A673 (cell line): ENCODE data around the gene RGS6. TPM values are rescaled to one million over a fixed set of nuclear protein-coding genes. Genes with fewer than 3 reads are reported as not detected.

Source experiments
- BruUV-seq: library from RNA; stranded (reverse); fragments of 400-500 nt; replicated peaks from 2 replicates; lab custom pipeline; 2021; lab: Mats Ljungman, UMichigan
- CTCF ChIA-PET: fragments of 300-600 bp; sonication (Branson Sonifier 250); formaldehyde crosslinking; loops from one replicate; lab custom pipeline; 2022; ENCODE audit warnings: antibody characterized with exemption; lab: Charles Lee
- POLR2A ChIA-PET: fragments of 300-600 bp; sonication (Branson Sonifier 250); formaldehyde crosslinking; loops from one replicate; lab custom pipeline; 2022; ENCODE audit warnings: antibody characterized with exemption; ENCODE audit not compliant: low non-redundant PET; lab: Charles Lee
- DNase-seq: peaks from one replicate; pipeline ENCODE4 v3.0.0-alpha.2; 2015; ENCODE audit warnings: low spot score
- H3K27ac ChIP-seq: fragments of 200-600 bp; sonication (generic); 2 replicates; pipeline ENCODE4 v1.5.1; 2016; ENCODE audit warnings: mixed run types, low read depth, mild to moderate bottlenecking, mixed read lengths, antibody characterized with exemption, low read length; ENCODE audit not compliant: poor library complexity, severe bottlenecking
- H3K27me3 ChIP-seq: fragments of 200-600 bp; sonication (generic); replicated peaks from 2 replicates; pipeline ENCODE4 v1.6.1; 2017; ENCODE audit warnings: mixed run types, low read depth, mild to moderate bottlenecking, mixed read lengths, antibody characterized with exemption, low read length; ENCODE audit not compliant: insufficient read depth, poor library complexity
- H3K36me3 ChIP-seq: fragments of 200-600 bp; sonication (generic); 2 replicates; pipeline ENCODE4 v1.6.1; 2016; ENCODE audit warnings: mixed run types, mild to moderate bottlenecking, mixed read lengths, antibody characterized with exemption, low read length; ENCODE audit not compliant: insufficient read depth, poor library complexity, severe bottlenecking
- H3K4me1 ChIP-seq: fragments of 200-600 bp; sonication (generic); 2 replicates; pipeline ENCODE4 v1.6.1; 2017; ENCODE audit warnings: mixed run types, mild to moderate bottlenecking, mixed read lengths, antibody characterized with exemption, low read length; ENCODE audit not compliant: insufficient read depth, poor library complexity, severe bottlenecking
- H3K4me3 ChIP-seq: fragments of 200-600 bp; sonication (generic); 2 replicates; pipeline ENCODE4 v1.5.1; 2016; ENCODE audit warnings: low read depth, mixed run types, mild to moderate bottlenecking, mixed read lengths, low read length; ENCODE audit not compliant: poor library complexity, severe bottlenecking
- H3K9me3 ChIP-seq: fragments of 200-600 bp; sonication (generic); 2 replicates; pipeline ENCODE4 v1.6.1; 2016; ENCODE audit warnings: mixed run types, low read depth, mild to moderate bottlenecking, mixed read lengths, antibody characterized with exemption, low read length; ENCODE audit not compliant: poor library complexity, severe bottlenecking
- EZH2 ChIP-seq: fragments of 200-600 bp; sonication (generic); IDR thresholded peaks from 2 replicates; pipeline ENCODE4 v1.6.1; 2017; ENCODE audit warnings: borderline replicate concordance, low read depth, mild to moderate bottlenecking, mixed read lengths, antibody characterized with exemption, low read length; ENCODE audit not compliant: poor library complexity, severe bottlenecking
- intact Hi-C: fragments of 100-400 bp; cut with micrococcal nuclease; formaldehyde crosslinking; loops from one replicate; pipeline ENCODE4 v1.10.0; 2022; ENCODE audit not compliant: unreplicated experiment
- total RNA-seq: library from RNA; stranded (reverse); gene quantifications from 2 replicates; pipeline ENCODE4 v1.2.3, GENCODE V29; 2021
- TF ChIP-seq, protein P1 (sequence below): fragments of 300-800, 200-600 bp; sonication (generic); conservative IDR thresholded peaks from 2 replicates; pipeline ENCODE4 v1.5.1; 2017; ENCODE audit warnings: low read depth, mild to moderate bottlenecking, antibody characterized with exemption, low read length, moderate library complexity, mixed read lengths

The RGS6 gene
- total RNA-seq, 1 experiment from 2014 or later, result not detected

DNA sequence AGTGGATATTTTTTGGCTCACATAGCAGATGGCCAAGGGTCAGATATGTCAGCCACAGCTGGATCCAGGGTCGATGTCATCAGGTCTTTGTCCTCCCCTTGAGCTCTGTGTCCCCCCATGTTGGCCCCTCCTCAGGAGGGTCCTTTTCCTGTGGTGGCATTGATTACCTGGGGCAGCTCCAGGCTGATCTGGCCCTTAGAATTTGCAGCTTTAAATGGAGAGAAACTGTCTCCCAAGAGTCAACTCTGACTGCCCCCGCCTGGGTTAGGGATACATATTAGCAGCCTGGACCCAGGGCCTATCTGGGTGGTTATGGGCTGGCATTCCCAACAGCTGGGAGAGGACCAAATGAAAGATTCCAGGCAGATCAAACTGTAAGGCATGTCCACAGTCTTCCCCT, 330.5 kb downstream of the RGS6 start:
- TF ChIP-seq EZH2, result no peak
- TF ChIP-seq, protein P1, sequence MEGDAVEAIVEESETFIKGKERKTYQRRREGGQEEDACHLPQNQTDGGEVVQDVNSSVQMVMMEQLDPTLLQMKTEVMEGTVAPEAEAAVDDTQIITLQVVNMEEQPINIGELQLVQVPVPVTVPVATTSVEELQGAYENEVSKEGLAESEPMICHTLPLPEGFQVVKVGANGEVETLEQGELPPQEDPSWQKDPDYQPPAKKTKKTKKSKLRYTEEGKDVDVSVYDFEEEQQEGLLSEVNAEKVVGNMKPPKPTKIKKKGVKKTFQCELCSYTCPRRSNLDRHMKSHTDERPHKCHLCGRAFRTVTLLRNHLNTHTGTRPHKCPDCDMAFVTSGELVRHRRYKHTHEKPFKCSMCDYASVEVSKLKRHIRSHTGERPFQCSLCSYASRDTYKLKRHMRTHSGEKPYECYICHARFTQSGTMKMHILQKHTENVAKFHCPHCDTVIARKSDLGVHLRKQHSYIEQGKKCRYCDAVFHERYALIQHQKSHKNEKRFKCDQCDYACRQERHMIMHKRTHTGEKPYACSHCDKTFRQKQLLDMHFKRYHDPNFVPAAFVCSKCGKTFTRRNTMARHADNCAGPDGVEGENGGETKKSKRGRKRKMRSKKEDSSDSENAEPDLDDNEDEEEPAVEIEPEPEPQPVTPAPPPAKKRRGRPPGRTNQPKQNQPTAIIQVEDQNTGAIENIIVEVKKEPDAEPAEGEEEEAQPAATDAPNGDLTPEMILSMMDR, result no peak
- no peak for DNase-seq
- intact Hi-C loops, result no loop called here
- POLR2A ChIA-PET, result no interaction called here
- no peaks in the 10 kb centered on the region for H3K27me3 ChIP-seq
- CTCF ChIA-PET, result no interaction called here
- no peak overlapping the region for H3K4me3 ChIP-seq
- no peak overlapping the region for H3K27ac ChIP-seq
- BruUV-seq, result no TSS peak
- H3K4me1 ChIP-seq, result no peaks in the 10 kb centered on the region
- no peaks in the 10 kb centered on the region for H3K36me3 ChIP-seq
- no peaks in the 10 kb centered on the region for H3K9me3 ChIP-seq

DNA sequence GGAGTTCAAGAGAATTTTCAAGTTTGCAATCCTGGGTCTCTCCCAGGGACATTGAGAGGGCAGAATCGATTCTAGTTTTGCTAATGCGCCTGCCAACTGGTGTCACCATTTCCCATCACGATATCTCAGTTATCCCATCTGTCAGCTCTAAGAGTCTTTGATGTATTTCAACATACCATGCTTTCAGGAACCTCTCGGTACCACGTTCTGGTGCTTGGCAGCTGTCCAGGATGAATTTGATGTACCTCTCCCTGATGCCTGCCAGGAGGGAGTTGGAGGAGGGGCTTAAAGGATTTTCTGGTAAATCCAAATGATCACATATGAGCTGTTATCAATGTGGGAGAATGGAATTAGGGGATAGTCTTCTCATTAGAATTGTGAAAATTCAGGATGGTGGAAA, 332.5 kb downstream of the RGS6 start:
- POLR2A ChIA-PET, result no interaction called here
- Histone ChIP-seq H3K36me3 (no peaks in the 10 kb centered on the region), H3K4me3 (no peak overlapping the region), H3K4me1 (no peaks in the 10 kb centered on the region), H3K9me3 (no peaks in the 10 kb centered on the region), H3K27ac (no peak overlapping the region), H3K27me3 (no peaks in the 10 kb centered on the region)
- no peak for DNase-seq
- BruUV-seq, result no TSS peak
- no peak for TF ChIP-seq EZH2
- TF ChIP-seq, protein P1, result no peak
- intact Hi-C loops, result no loop called here
- CTCF ChIA-PET, result no interaction called here

DNA sequence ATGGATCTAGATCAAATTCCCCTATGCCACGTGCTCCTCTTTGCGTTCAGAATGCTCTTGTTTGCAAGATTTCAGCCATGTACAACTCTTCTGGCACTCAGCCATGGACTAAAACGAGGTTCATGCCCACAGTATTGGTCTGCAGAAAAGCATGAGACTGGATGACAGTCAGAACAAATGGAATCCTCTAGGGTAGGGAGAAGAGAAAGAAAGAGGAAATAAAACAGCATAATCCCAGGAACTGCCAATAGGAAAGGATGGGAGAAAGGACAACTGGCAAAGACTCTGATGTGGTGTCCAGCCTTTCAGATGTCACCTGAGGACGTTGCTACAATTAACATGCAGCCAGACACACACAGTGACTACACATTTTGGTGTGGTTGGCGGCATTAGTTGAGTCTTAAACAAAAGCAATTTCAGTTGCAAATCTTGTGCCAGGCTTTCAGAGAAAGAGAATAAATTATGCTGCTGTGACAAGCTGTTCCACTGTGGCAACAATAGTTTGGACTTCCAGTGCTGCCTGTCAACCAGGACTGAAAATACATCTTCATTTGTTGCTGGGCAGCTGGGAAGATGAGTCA, 338.0 kb downstream of the RGS6 start:
- BruUV-seq, result no TSS peak
- Histone ChIP-seq H3K36me3 (no peaks in the 10 kb centered on the region), H3K4me3 (no peak overlapping the region), H3K27ac (no peak overlapping the region), H3K4me1 (no peaks in the 10 kb centered on the region), H3K9me3 (no peaks in the 10 kb centered on the region), H3K27me3 (no peaks in the 10 kb centered on the region)
- no peak for TF ChIP-seq EZH2
- TF ChIP-seq, protein P1, result no peak
- DNase-seq, result no peak
- intact Hi-C loops, result no loop called here
- ChIA-PET CTCF (no interaction called here), POLR2A (no interaction called here)
